Endodermal cell (in vitro differentiated cells): ENCODE measurements around the gene UBA5. TPM values are rescaled to one million over a fixed set of nuclear protein-coding genes. Genes with fewer than 3 reads are reported as not detected.

ENCODE experiments used
- DNase-seq: peaks from one replicate; pipeline ENCODE4 v3.0.0-alpha.2; 2017
- H3K27ac ChIP-seq: 2 replicates; pipeline ENCODE4 v1.5.1; 2013; ENCODE audit warnings: mild to moderate bottlenecking, low read depth, low read length, moderate library complexity
- H3K27me3 ChIP-seq: 2 replicates; pipeline ENCODE4 v1.6.1; 2013; ENCODE audit warnings: mild to moderate bottlenecking, low read length, moderate library complexity; ENCODE audit not compliant: insufficient read depth, control insufficient read depth, poor library complexity, severe bottlenecking
- H3K36me3 ChIP-seq: 2 replicates; pipeline ENCODE4 v1.7.0; 2013; ENCODE audit warnings: mild to moderate bottlenecking, low read length, moderate library complexity; ENCODE audit not compliant: control insufficient read depth, insufficient read depth
- H3K4me1 ChIP-seq: one replicate; pipeline ENCODE4 v1.7.0; 2013; ENCODE audit warnings: low read length; ENCODE audit not compliant: control insufficient read depth, insufficient read depth
- H3K4me3 ChIP-seq: 2 replicates; pipeline ENCODE4 v1.5.1; 2013; ENCODE audit warnings: mild to moderate bottlenecking, low read length, moderate library complexity
- H3K9ac ChIP-seq: 2 replicates; pipeline ENCODE4 v1.6.1; 2013; ENCODE audit warnings: mild to moderate bottlenecking, low read length, moderate library complexity; ENCODE audit not compliant: poor library complexity, severe bottlenecking; ENCODE audit errors: extremely low read depth
- H3K9me3 ChIP-seq: 2 replicates; pipeline ENCODE4 v1.6.1; 2013; ENCODE audit warnings: mild to moderate bottlenecking, low read length, moderate library complexity; ENCODE audit not compliant: control insufficient read depth
- H3K27ac Mint-ChIP-seq: 2 replicates; pipeline ENCODE4 v1.8.0; 2020; ENCODE audit warnings: mixed read lengths
- H3K27me3 Mint-ChIP-seq: 2 replicates; pipeline ENCODE4 v1.8.0; 2021; ENCODE audit warnings: mild to moderate bottlenecking, mixed read lengths; ENCODE audit not compliant: insufficient read depth
- H3K36me3 Mint-ChIP-seq: 2 replicates; pipeline ENCODE4 v1.8.0; 2020; ENCODE audit warnings: low read depth, mixed read lengths
- H3K4me1 Mint-ChIP-seq: 2 replicates; pipeline ENCODE4 v1.8.0; 2020; ENCODE audit warnings: mixed read lengths
- H3K4me3 Mint-ChIP-seq: 2 replicates; pipeline ENCODE4 v1.8.0; 2020; ENCODE audit warnings: mild to moderate bottlenecking, moderate library complexity, mixed read lengths
- H3K9me3 Mint-ChIP-seq: 2 replicates; pipeline ENCODE4 v1.8.0; 2020; ENCODE audit warnings: mild to moderate bottlenecking, mixed read lengths
- WGBS, 2 experiments: methylation state at CpG; one replicate each; pipeline versions ENCODE4 v1.1.5 to v1.1.7; 2013; ENCODE audit warnings: missing lambda C conversion rate in 2 of 2, mixed read lengths in 1 of 2; ENCODE audit not compliant: insufficient coverage in 1 of 2, insufficient read length in 1 of 2; 5-methylcytosine and 5-hydroxymethylcytosine counted together
- total RNA-seq, 2 donors: library from RNA; stranded (reverse); fragmentation: NEBNext Ultra II Directional in 1 of 2; extraction: Animal tissue kit (Norgen Biotek cat#: 25700) in 1 of 2; gene quantifications; 2 replicates in 1 of 2; 3 replicates in 1 of 2; pipeline ENCODE4 v1.2.1, GENCODE V29; 2021
- TF ChIP-seq, protein P1 (sequence below): fragments of 200-600 bp; sonication (generic); conservative IDR thresholded peaks from 2 replicates; pipeline ENCODE4 v1.5.0; 2021; ENCODE audit warnings: antibody characterized with exemption, mild to moderate bottlenecking

Gene UBA5
- total RNA-seq, 2 donors from 2014 or later, result 46.1 to 58.4 TPM

DNA sequence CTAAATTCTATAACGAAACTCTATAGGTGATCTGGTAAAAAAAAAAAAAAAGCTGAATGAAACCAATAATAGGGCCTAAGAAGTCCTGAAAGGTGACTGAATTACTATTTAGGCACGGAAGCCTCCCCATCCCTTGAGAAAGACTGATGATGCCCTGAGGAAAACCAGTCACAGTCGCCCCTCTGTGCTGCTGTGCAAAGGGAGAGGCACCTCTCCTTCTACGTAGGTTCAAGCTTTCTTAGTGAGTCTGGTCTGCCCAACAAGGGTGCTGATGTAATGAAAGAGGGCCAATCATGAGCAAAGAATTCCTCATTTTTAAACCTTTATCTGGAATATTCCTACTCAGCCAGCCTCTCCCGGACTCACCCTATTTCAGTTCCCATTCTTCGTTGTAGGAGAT, 50.2 kb downstream of the UBA5 start:
- TF ChIP-seq, protein P1, sequence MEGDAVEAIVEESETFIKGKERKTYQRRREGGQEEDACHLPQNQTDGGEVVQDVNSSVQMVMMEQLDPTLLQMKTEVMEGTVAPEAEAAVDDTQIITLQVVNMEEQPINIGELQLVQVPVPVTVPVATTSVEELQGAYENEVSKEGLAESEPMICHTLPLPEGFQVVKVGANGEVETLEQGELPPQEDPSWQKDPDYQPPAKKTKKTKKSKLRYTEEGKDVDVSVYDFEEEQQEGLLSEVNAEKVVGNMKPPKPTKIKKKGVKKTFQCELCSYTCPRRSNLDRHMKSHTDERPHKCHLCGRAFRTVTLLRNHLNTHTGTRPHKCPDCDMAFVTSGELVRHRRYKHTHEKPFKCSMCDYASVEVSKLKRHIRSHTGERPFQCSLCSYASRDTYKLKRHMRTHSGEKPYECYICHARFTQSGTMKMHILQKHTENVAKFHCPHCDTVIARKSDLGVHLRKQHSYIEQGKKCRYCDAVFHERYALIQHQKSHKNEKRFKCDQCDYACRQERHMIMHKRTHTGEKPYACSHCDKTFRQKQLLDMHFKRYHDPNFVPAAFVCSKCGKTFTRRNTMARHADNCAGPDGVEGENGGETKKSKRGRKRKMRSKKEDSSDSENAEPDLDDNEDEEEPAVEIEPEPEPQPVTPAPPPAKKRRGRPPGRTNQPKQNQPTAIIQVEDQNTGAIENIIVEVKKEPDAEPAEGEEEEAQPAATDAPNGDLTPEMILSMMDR, result no peak
- WGBS, 2 experiments, result 95 to 96% methylated on average over 5 to 6 of the region's 6 CpGs
- H3K27me3 ChIP-seq, result no peaks in the 10 kb centered on the region
- H3K27me3 Mint-ChIP-seq, result no peaks in the 10 kb centered on the region
- H3K9ac ChIP-seq, result no peak overlapping the region
- H3K4me3 Mint-ChIP-seq, result no peak overlapping the region
- H3K27ac ChIP-seq, result peak overlapping the region; percentile 32
- no peaks in the 10 kb centered on the region for H3K9me3 Mint-ChIP-seq
- DNase-seq, result no peak
- H3K36me3 Mint-ChIP-seq, result peaks cover 47% of the 10 kb centered on the region
- H3K4me3 ChIP-seq, result no peak overlapping the region
- H3K4me1 ChIP-seq, result no peaks in the 10 kb centered on the region
- H3K36me3 ChIP-seq, result peaks cover 73% of the 10 kb centered on the region
- no peaks in the 10 kb centered on the region for H3K9me3 ChIP-seq
- no peaks in the 10 kb centered on the region for H3K4me1 Mint-ChIP-seq
- no peak overlapping the region for H3K27ac Mint-ChIP-seq

DNA sequence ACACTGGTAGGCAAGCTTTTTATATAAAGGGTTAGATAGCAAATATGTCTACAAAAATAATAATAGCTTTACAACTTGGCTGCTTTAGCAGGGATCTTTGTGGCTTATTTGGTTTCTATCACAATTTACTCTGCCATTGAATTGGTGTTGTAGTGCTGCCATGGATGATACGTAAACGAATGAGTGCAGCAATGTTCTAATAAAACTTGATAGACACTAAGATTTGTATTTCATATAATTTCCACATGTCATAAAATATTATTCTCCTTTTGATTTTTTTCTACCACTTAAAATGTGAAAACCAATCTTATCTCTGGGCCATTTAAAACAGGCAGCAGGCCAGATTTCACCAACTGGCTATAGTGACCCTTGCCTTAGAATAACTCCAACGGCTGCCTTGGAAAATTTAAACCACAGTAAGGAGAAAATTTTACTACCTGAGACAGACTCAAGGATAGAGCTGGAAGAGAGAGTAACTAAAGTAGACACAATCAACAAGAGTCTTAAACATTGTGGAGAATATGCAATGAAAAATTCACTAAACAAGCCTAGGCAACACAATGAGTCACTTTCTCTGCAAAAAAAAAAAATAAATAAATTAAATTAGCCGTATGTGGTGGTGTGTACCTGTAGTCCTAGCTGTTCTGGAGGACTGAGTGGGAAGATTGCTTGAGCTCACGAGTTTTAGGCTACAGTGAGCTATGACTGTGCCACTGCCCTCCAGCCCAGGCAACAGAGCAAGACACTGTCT, 54.0 kb downstream of the UBA5 start:
- no peaks in the 10 kb centered on the region for H3K9me3 ChIP-seq
- H3K36me3 ChIP-seq, result peaks cover 81% of the 10 kb centered on the region
- H3K4me3 ChIP-seq, result no peak overlapping the region
- DNase-seq, result no peak
- Mint-ChIP-seq H3K4me3 (no peak overlapping the region), H3K27ac (peak overlapping the region; percentile 74), H3K9me3 (no peaks in the 10 kb centered on the region), H3K36me3 (peaks cover 42% of the 10 kb centered on the region), H3K27me3 (no peaks in the 10 kb centered on the region), H3K4me1 (no peaks in the 10 kb centered on the region)
- TF ChIP-seq, protein P1, result no peak
- no peaks in the 10 kb centered on the region for H3K4me1 ChIP-seq
- no peak overlapping the region for H3K27ac ChIP-seq
- 92% methylated on average over 5 of the region's 5 CpGs; no CpG with 5 or more reads in 1 of the 2 experiments for WGBS, 2 experiments
- no peaks in the 10 kb centered on the region for H3K27me3 ChIP-seq
- H3K9ac ChIP-seq, result no peak overlapping the region

DNA sequence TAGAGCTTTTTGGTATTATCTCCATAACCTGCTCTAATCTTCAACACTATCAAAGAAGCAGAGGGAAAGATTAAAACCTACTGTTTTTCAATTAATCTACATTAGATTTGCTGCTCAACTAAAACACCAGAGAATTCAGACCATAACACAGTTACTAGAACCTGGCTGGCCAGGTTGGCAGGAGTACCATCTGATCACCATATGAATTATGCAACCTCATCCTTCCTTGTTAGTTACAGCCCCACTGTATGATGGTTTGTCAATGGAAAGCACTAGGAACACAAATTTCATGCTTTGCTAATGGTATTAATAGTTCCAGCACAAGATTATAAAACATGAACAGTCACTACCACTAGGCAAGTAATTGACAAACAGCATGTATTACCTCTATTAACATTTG, 56.2 kb downstream of the UBA5 start:
- Mint-ChIP-seq H3K36me3 (peaks cover 33% of the 10 kb centered on the region), H3K4me1 (peaks cover 7% of the 10 kb centered on the region), H3K27me3 (no peaks in the 10 kb centered on the region), H3K27ac (no peak overlapping the region), H3K9me3 (no peaks in the 10 kb centered on the region), H3K4me3 (no peak overlapping the region)
- no peak for DNase-seq
- H3K27ac ChIP-seq, result no peak overlapping the region
- no peak overlapping the region for H3K4me3 ChIP-seq
- peaks cover 68% of the 10 kb centered on the region for H3K36me3 ChIP-seq
- H3K4me1 ChIP-seq, result no peaks in the 10 kb centered on the region
- no peaks in the 10 kb centered on the region for H3K9me3 ChIP-seq
- TF ChIP-seq, protein P1, result no peak
- no peaks in the 10 kb centered on the region for H3K27me3 ChIP-seq
- H3K9ac ChIP-seq, result no peak overlapping the region
